ENCODE data around the gene CT55.

GRCh38 chrX:135193740-135194139, 22.5 kb upstream of the CT55 start:
- TF ChIP-seq SUZ12 (IDR thresholded peaks at IDR 0.05) (no peak), ARNT (IDR thresholded peaks at IDR 0.05) (no peak), L3MBTL2 (conservative IDR thresholded peaks at IDR 0.05) (no peak), SP1 (IDR thresholded peaks at IDR 0.05) (no peak)

All from HEK293T (cell line).